GM19395 (cell line): ENCODE results near the gene NFYC.
A peak's percentile ranks its signal among the peaks of the same experiment; 100 is the strongest.

Source experiments
- ATAC-seq: cut with Tn5 transposase; IDR thresholded peaks from one replicate; pipeline ENCODE4 v1.9.1; 2021; ENCODE audit warnings: mild to moderate bottlenecking, moderate library complexity; ENCODE audit not compliant: unreplicated experiment

Gene NFYC

DNA sequence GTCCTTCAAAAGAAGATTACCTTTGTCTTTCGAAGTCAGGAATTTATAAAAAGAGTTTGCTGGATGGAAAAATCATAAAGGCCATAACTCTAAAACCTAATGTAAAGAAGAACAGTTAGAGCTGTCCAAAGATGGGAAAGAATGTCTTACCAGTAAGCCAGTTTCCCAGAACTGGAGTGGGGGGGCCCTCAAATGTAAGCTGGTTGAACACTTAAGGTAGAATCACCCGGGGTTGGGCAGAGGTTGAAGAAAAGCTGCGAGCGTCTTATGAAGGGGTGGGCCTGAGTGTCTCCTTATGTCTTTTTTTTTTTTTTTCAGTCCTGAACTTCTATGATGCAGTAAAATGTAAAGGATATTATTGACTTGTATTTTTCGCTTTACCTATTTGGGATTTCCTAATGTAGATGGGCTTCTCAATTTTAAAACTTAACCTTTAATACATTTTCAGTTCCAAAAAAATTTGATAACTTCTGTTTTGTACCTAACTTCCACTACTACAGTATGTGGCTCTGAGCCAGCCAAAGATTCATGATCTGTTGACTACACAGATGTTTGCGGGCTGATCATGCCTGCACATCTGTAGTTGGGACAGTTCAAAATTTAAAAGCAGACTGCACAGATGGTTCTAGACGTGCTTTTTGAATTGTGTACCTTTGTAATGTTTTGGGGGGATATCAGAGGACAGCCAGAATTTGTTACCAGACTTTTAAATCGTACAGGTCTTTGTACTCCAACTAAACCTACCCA is 43.6 kb downstream of the NFYC start:
- no peak for ATAC-seq

DNA sequence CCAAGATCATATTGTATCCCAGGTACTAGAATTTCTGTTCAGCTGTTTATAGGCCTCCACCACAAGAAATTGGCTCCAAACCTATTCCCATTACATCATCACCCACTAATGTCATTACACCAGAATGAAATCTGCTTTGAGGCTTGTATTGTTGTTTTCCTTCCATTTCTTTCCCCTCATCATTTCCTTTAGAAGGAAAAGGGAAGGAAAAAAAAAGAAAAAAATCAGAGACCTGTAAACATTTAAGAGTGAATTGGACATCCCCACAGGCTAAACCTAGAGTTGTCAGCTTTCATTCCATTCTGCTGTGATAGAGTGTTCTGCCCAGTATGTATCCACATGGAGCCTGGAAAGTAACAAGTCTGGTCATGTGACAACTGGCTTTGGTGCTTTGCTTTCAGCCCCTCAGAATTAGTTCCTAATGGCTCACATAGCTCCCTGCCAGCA is 44.6 kb downstream of the NFYC start:
- no peak for ATAC-seq

DNA sequence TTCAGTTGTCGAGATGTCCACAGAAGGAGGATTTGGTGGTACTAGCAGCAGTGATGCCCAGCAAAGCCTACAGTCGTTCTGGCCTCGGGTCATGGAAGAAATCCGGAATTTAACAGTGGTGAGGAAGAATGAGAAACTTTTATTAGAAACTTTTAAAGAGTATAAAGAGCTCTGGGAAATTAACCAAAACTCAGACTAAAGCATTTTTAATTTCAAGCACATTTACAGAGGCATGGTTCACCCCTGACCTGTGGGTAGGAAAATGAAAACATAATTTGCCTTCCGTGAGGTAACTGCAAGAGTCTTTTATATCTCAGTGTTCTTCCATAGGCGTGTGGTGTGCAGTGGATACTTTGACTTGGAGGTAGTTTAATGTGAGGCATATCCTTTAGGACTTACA is 47.3 kb downstream of the NFYC start:
- no peak for ATAC-seq

DNA sequence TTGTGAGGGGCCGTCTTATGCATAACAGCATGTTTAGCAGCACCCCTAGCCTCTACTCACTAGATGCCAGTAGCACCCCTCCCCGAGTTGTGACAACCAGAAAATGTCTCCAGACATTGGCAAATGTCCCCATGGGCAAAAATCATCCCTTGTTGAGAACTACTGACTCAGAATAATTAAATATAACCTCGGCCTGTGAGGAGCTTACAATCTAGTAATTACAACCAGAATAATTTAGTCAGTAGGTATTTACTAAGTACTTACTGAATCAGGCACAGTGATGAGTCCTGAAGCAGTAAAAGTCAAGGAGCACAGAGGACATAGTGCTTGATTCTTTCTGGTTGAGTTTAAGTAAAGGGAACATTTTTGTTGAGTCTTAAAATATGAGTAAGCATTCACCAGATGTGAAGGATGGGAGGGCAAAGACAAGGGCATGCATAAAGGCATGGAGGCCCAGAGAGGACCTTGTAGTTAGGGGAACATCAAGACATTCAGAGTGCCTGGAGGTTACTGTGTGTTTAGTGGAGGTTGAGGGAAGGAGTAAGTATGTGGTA is 48.0 kb downstream of the NFYC start:
- no peak for ATAC-seq

DNA sequence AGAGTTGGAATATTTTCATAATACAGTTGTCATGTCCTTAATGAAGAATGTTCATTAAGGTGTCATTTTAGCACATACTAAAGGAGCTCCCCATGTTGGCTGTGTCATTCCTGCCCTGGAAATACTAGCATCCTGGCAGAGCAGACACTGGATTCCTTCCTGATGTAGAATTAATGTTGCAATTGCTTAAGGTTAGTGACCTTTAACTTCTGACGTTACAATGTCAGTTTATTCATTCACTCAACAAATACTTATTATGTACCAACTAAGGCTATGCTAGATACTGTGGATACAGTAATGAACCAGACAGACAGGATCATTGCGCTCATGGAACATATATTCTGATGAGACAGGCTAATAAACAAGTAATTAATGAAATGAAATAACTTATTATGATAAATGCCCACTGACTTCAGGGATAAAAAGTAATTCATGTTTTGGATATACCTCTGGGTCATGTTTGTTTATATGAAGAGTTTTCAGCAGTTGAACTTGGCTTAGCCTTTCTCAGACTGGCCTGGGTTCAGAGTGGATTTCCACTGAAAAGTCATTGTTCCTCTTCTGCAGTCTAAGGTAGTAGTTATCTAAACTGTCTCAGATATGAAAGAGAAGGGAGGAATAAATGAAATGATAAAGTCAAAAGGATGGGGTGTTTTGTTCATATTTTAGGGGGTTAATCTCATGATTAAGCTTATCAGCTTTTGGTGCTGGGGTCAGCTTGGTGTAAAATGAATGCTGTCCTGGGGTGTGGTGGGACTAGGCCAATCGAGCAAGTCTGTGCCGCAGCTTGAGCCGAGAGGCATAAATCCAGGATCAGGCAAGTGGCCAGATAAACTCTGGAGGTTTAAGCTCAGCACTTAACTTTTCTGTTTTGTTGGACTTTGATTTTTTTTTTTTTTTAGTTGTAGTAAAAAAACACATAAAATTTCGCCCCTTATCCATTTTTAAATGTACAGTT is 48.8 kb downstream of the NFYC start:
- ATAC-seq: no peak

DNA sequence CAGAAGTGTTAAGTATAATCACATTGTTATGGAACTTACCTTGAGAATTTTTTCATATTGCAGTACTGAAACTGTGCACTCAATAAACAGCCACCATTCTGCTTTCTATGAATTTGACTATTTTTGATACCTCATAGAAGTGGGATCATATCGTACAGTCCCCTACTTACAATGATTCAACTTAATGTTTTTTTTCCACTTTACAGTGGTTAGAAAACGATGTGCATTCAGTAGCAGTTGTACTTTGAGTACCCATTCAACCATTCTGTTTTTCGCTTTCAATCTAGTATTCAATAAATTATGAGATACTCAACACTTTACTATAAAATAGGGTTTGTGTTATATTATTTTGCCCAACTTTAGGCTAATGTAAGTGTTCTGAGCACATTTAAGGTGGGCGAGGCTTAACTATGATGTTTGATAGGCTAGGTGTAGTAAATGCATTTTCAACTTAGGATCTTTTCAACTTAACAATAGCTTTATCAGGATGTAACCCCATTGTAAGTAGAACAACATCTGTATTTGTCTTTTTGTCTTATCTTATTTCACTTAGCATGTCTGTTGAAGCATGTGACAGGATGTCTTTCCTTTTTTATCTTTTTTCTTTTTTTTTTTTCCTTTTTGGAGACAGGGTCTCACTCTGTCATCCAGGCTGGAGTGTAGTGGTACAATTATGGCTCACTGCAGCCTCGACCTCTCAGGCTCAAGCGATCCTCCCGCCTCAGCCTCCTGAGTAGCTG is 49.7 kb downstream of the NFYC start:
- ATAC-seq: no peak

DNA sequence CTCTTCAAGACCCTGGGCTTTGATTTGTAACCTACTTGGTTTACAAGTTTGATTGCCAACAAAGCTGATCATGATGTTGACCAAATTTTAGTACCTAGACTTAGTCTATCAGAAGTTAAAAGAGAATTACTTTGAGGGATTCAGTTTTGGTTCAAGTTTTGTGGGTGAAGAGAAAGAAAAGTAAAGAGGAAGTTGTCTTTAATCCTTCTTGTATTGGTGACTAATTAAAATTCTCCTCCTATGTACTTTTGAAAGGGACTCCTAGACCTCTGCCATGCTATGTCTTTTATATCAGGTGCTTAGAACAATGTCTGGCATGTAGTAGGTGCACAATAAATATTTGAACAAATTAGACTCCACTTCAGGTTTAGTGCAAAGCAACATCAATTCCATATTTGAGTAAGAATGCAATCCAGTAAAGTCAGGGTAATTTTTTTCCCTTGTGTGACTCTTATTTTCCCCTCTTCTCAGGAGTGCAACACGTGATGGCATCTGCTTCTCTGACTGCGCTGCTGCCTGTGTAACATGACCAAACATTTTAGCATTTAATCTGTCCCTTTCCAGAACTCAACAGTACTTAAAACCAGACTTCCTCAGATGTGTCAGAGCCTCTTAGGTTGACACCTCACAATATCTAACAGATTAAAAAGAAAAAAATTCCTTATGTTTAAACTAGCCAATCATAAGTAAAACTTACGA is 51.0 kb downstream of the NFYC start:
- no peak for ATAC-seq

DNA sequence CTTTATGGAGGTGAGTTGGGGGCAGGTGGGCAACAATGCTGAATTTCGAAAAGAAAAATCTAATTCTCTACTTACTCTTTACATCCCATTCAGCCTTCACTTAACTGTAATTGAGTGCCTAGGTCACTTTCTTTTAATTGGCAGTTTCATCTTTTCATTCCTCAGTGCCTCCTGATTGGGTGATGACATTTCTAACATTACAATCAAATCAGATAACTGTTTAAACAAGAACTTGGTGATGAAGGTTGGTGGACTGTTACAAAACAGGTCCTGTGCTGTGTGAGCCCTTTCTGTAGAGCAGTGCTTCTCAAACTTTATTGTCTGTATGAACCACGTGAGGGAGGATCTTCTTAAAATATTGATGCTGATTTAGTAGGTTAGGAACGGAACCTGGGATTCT is 51.9 kb downstream of the NFYC start:
- ATAC-seq: no peak

DNA sequence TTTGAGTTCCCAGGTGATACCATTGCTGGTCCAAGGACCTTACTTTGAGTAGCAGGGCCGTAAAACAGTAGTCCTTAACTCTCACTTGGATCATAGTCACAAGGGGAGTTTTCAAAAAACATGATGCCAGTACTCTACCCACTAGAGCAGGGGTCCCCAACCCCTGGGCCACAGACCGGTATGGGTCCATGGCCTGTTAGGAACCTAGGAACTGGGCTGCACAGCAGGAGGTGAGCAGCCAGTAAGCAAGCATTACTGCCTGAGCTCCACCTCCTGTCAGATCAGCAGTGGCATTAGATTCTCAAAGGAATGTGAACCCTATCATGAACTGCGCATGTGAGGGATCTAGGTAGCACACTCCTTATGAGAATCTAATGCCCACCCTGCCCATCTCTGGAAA is 52.4 kb downstream of the NFYC start:
- ATAC-seq: no peak

DNA sequence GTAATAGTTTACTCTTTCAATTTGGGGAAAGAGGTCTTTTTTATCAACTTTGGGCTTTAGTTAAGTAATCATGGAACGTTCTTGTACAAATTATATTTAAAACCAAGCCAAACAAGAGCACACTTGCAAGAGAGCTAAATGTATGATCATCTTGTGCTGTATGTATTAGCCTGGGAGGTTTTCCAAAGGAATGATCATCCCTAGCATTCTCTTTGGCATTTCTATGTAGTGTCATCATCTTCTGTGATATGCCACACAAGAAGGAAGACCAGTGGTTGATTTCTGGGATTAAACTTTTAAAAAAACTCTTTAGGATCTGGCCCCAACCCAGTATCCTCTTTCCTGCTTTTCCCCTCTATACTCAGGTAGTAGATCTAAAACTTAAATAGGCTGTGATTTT is 53.7 kb downstream of the NFYC start:
- no peak for ATAC-seq

DNA sequence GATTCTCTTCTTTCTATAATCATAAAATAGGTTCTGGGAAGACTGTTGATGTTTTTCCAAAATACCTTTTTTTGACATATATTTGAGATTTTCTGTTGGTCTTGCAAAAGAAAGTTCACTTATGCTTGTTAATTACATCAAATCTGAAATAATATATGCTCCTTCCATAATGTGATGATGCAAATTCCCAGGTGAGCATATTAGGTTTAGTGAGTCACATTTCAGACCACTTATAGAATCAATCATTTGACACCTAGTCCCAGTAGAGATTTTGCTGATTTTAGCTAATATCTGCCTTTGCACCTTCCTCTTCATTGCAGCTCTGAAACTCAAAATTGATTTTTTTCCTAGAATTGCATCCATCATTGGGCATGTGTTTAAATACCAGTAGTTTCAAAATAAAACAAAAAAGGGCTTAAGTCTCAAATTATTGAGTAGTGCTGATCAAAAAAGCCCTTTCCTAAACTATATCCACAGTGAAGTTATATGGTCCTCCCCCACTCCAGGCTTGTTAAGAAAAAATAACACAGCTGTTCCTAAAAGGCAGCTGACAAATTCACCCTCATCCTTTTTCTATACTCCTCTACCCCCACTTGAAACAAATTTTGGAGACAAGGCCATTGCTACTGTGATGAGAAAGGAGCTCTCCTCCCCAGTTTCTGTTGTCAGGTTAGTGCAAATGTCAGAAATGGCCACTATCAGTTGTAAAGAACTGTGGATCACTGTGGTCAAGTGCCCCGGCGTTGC is 55.0 kb downstream of the NFYC start:
- ATAC-seq: no peak

DNA sequence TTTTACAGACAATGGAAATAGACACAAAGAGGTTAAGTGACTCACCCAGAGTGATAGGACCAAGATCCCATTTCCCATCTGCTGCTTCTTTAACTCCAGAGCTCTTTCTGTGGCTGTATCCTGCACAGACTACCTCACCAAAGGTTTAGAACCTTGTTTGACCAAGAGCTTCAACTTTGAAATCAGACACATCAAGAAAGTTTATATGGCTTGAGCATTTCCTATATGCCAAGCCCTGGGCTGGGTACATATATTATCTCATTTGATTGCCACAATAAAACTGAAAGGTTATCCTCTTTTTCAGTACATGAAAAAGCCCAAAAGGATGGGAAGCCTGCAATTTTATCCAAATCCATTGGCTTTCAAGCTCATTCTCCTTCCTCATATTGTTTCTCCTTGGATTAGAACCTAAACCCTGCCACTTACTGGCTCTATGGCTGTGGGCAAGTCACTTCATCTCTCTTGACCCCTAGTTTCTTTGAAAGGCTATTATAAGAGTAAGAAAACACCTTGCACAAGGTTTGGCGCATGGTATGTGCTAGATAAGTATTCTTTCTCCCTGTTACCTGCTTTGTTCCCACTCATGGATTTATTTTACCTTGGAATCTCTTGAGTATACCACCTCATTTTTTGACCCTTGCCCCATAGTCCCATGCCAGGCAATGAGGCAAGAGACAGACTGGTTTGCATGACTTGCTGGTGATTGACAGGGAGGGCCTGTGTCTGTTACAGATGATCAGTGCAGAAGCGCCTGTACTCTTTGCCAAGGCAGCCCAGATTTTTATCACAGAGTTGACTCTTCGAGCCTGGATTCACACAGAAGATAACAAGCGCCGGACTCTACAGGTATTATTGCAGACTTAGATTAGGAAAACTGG is 57.6 kb downstream of the NFYC start:
- ATAC-seq: no peak

DNA sequence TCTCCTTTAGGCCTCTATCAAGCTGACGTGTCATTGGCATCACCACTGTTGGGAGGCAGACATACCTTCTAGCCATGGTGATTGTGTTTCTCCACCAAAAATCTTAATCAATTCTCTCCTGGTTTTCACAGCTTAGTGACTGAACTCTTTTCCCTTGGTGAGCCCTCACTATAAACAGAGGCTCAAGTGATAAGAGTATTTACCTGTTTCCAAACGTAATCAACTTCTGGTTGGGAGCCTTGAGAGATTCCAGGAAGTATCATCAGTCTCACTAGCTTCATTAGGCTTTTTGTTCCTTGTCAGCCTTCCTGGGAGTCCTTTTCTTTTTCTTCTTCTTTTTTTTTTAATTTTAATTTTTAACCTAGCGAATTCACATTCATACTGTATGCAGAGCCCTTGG is 58.3 kb downstream of the NFYC start:
- ATAC-seq: no peak

DNA sequence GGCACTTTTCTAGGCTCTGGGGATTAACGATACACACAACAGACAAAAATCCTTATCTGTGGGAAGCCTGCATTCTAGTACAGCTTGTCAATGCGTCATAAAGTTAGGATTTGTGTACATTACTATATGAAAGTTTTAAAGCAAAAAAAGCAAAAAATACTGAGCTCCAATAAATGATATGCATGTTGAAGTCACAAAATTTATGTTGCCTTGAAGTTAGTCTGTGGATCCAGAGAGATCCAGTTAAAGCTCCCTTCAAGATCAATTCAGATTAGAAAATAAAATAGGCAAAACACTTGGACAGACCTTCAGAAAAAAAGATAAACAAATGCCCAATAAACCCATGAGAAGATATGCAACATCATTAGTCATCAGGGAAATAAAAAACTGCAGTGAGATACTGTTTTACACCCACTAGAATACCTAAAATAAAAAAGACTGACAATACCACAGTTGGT is 59.0 kb downstream of the NFYC start:
- no peak for ATAC-seq

DNA sequence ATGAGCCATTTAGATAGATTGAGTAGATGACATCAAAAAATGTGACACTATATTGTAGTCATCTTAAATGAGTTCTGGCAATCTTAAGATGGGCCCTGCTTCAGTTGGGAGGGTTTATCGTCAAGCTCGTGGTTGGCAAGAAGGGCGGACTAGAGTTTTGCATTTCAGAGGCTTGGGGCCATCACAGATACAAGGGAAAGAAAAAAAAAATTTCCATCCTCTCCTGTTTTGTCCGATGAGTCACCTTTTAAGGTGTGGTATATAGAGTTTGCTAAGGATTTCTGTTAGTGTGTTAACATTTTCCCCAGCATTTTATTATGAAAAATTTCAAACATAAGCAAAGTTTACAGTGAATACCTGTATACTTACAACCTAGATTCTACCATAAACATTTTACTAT is 60.3 kb downstream of the NFYC start:
- no peak for ATAC-seq

DNA sequence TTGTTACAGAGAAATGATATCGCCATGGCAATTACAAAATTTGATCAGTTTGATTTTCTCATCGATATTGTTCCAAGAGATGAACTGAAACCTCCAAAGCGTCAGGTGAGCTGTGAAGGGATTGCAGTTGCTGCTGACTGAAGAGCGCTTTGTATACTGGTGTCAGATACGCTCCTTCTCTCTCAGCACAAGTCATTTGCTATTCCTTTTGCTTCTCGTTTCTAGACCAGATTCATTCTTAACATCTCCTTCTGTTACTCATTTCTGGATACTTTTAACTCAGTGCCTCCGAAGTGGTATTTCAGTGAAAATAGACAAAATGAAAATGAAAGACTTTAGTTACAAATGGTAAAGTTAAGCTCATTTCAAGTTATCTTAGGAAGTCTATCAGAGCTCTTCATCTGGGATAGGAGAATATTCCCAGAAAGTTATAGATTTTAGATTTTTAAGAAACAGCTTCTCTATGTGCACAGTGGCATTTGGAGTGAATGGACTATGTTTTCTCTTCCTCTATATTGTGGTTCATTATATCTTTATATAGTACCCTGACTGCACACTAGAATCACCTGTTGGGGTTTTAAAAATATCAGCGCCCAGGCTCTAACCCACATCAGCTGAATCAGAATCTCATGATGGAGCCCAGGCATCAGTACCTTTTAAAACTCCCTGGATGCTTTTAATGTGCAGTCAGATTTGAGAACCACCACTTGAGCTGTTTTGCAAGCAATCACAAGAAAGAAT is 61.8 kb downstream of the NFYC start:
- ATAC-seq: peak; percentile 82

DNA sequence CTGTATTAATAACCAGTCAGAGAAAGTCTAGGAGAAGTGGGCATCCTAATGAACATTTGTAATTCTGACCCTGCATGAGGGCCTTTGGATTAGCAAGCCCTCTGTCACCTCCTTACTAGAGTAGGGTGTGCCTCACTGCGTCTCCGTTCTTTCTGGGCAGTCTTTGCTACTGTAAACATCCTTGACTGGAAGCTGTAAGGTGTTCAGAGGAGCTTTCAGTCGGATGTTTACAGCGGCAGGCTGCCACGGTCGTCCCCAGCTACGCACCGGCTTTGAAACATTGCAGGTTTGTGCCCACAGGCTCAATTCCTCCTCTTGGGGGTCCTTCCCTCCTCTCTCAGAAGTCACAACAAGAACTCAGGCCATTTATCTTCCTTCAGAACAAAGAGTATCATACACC is 62.7 kb downstream of the NFYC start:
- no peak for ATAC-seq

DNA sequence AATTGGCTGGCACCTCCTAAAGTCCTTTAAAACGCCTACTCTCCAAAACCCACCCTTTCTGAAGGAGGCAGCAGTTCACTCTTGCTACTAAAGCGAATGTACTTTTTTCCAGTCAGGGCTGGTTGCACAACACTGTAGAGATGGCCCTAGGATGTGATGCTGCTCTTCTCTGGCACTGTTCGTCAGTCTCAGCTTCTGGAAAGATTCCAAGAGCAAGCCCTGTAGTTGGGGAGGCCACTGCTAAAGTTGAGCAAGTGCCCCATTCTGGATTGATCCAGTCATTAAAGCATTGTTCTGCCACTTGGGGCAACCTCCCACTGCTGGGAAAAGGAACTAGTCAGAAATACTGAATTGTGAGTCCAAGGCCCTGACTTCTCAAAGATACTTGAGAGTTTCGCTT is 63.6 kb downstream of the NFYC start:
- no peak for ATAC-seq
